ENCODE results near the gene PLXNB2. TPM values are rescaled to one million over a fixed set of nuclear protein-coding genes. Genes with fewer than 3 reads are reported as not detected.

The PLXNB2 gene
- total RNA-seq, 1 donor from 2014 or later = 8.9 TPM

GRCh38 chr22:50236731-50237409 is 70.6 kb downstream of the PLXNB2 start:
- intact Hi-C loops (cut with micrococcal nuclease) = loop anchor here (1.0 kb wide), 1 partner anchor 88 kb away; no protein-coding TSS in a partner anchor

GRCh38 chr22:50233223-50233622 is 74.2 kb downstream of the PLXNB2 start:
- Mint-ChIP-seq H3K4me1 (ENCODE audit: low read depth) (no peaks in the 10 kb centered on the region), H3K36me3 (ENCODE audit: low read depth) (peaks cover 37% of the 10 kb centered on the region), H3K4me3 (no peak overlapping the region), H3K9me3 (peaks cover 7% of the 10 kb centered on the region), H3K27ac (no peak overlapping the region), H3K27me3 (ENCODE audit: insufficient read depth) (no peaks in the 10 kb centered on the region)
- no peak for DNase-seq (ENCODE audit: low spot score)
- intact Hi-C loops (cut with micrococcal nuclease) = no loop called here

More at GRCh38 chr22:50236731-50237409, 70.6 kb downstream of the PLXNB2 start:
- Mint-ChIP-seq H3K4me3 (no peak overlapping the region), H3K27ac (no peak overlapping the region), H3K27me3 (ENCODE audit: insufficient read depth) (no peaks in the 10 kb centered on the region), H3K36me3 (ENCODE audit: low read depth) (peaks cover 33% of the 10 kb centered on the region), H3K4me1 (ENCODE audit: low read depth) (peaks cover 12% of the 10 kb centered on the region), H3K9me3 (peaks cover 7% of the 10 kb centered on the region)
- no peak for DNase-seq (ENCODE audit: low spot score)

GRCh38 chr22:50232481-50233151 is 74.8 kb downstream of the PLXNB2 start:
- intact Hi-C loops (cut with micrococcal nuclease) = no loop called here

GRCh38 chr22:50229370-50229769 is 78.1 kb downstream of the PLXNB2 start:
- intact Hi-C loops (cut with micrococcal nuclease) = no loop called here
- Mint-ChIP-seq H3K27ac (no peak overlapping the region), H3K36me3 (ENCODE audit: low read depth) (peaks cover 20% of the 10 kb centered on the region)

More at GRCh38 chr22:50232481-50233151, 74.8 kb downstream of the PLXNB2 start:
- no peak overlapping the region for H3K27ac Mint-ChIP-seq
- no peaks in the 10 kb centered on the region for H3K27me3 Mint-ChIP-seq (ENCODE audit: insufficient read depth)
- no peak for DNase-seq (ENCODE audit: low spot score)
- no peaks in the 10 kb centered on the region for H3K4me1 Mint-ChIP-seq (ENCODE audit: low read depth)
- H3K9me3 Mint-ChIP-seq = peaks cover 7% of the 10 kb centered on the region
- no peak overlapping the region for H3K4me3 Mint-ChIP-seq
- peaks cover 32% of the 10 kb centered on the region for H3K36me3 Mint-ChIP-seq (ENCODE audit: low read depth)

GRCh38 chr22:50228366-50228765 is 79.1 kb downstream of the PLXNB2 start:
- intact Hi-C loops (cut with micrococcal nuclease) = no loop called here
- H3K9me3 Mint-ChIP-seq = no peaks in the 10 kb centered on the region
- no peak overlapping the region for H3K27ac Mint-ChIP-seq
- H3K4me1 Mint-ChIP-seq (ENCODE audit: low read depth) = no peaks in the 10 kb centered on the region
- H3K4me3 Mint-ChIP-seq = no peak overlapping the region
- H3K27me3 Mint-ChIP-seq (ENCODE audit: insufficient read depth) = no peaks in the 10 kb centered on the region
- no peak for DNase-seq (ENCODE audit: low spot score)
- peaks cover 21% of the 10 kb centered on the region for H3K36me3 Mint-ChIP-seq (ENCODE audit: low read depth)

More at GRCh38 chr22:50229370-50229769, 78.1 kb downstream of the PLXNB2 start:
- no peak overlapping the region for H3K4me3 Mint-ChIP-seq
- no peaks in the 10 kb centered on the region for H3K4me1 Mint-ChIP-seq (ENCODE audit: low read depth)
- no peaks in the 10 kb centered on the region for H3K27me3 Mint-ChIP-seq (ENCODE audit: insufficient read depth)
- H3K9me3 Mint-ChIP-seq = no peaks in the 10 kb centered on the region
- DNase-seq (ENCODE audit: low spot score) = no peak

- Mint-ChIP-seq H3K4me3 (no peak overlapping the region), H3K4me1 (ENCODE audit: low read depth) (no peaks in the 10 kb centered on the region), H3K27me3 (ENCODE audit: insufficient read depth) (no peaks in the 10 kb centered on the region), H3K36me3 (ENCODE audit: low read depth) (peaks cover 26% of the 10 kb centered on the region), H3K9me3 (no peaks in the 10 kb centered on the region), H3K27ac (no peak overlapping the region)
- intact Hi-C loops (cut with micrococcal nuclease) = no loop called here
- no peak for DNase-seq (ENCODE audit: low spot score)
Measured at GRCh38 chr22:50227579-50228215, 79.7 kb downstream of the PLXNB2 start.

- H3K9me3 Mint-ChIP-seq = no peaks in the 10 kb centered on the region
- no peaks in the 10 kb centered on the region for H3K27me3 Mint-ChIP-seq (ENCODE audit: insufficient read depth)
- H3K27ac Mint-ChIP-seq = no peak overlapping the region
- intact Hi-C loops (cut with micrococcal nuclease) = no loop called here
- no peak overlapping the region for H3K4me3 Mint-ChIP-seq
- H3K4me1 Mint-ChIP-seq (ENCODE audit: low read depth) = no peaks in the 10 kb centered on the region
- no peak for DNase-seq (ENCODE audit: low spot score)
- H3K36me3 Mint-ChIP-seq (ENCODE audit: low read depth) = peaks cover 28% of the 10 kb centered on the region
Measured at GRCh38 chr22:50226875-50227165, 80.6 kb downstream of the PLXNB2 start.

- no peaks in the 10 kb centered on the region for H3K27me3 Mint-ChIP-seq (ENCODE audit: insufficient read depth)
- DNase-seq (ENCODE audit: low spot score) = no peak
- H3K36me3 Mint-ChIP-seq (ENCODE audit: low read depth) = peaks cover 28% of the 10 kb centered on the region
- H3K27ac Mint-ChIP-seq = no peak overlapping the region
- H3K9me3 Mint-ChIP-seq = no peaks in the 10 kb centered on the region
- intact Hi-C loops (cut with micrococcal nuclease) = no loop called here
- H3K4me1 Mint-ChIP-seq (ENCODE audit: low read depth) = no peaks in the 10 kb centered on the region
- no peak overlapping the region for H3K4me3 Mint-ChIP-seq
Measured at GRCh38 chr22:50226063-50226874, 81.2 kb downstream of the PLXNB2 start.

GRCh38 chr22:50225200-50225969 is 82.1 kb downstream of the PLXNB2 start:
- H3K27ac Mint-ChIP-seq = no peak overlapping the region
- peaks cover 31% of the 10 kb centered on the region for H3K36me3 Mint-ChIP-seq (ENCODE audit: low read depth)
- no peak for DNase-seq (ENCODE audit: low spot score)
- H3K27me3 Mint-ChIP-seq (ENCODE audit: insufficient read depth) = no peaks in the 10 kb centered on the region
- H3K9me3 Mint-ChIP-seq = no peaks in the 10 kb centered on the region
- no peak overlapping the region for H3K4me3 Mint-ChIP-seq
- H3K4me1 Mint-ChIP-seq (ENCODE audit: low read depth) = no peaks in the 10 kb centered on the region
- intact Hi-C loops (cut with micrococcal nuclease) = no loop called here

Other genes starting within 250 kb of the PLXNB2 start
- not detected in 2 replicates for gene TTLL8, start 249.3 kb downstream of the PLXNB2 start, total RNA-seq
- gene MLC1, start 222.2 kb downstream of the PLXNB2 start, total RNA-seq = not detected in 2 replicates
- not detected in 2 replicates for gene MOV10L1, start 217.6 kb downstream of the PLXNB2 start, total RNA-seq
- gene PANX2, start 136.9 kb downstream of the PLXNB2 start, total RNA-seq = 0.36 and 0.64 TPM in 2 replicates
- 94.1 and 96.8 TPM in 2 replicates for gene TRABD, start 121.7 kb downstream of the PLXNB2 start, total RNA-seq
- 23.7 and 25.9 TPM in 2 replicates for gene SELENOO, start 106.6 kb downstream of the PLXNB2 start, total RNA-seq
- gene TUBGCP6, start 62.6 kb downstream of the PLXNB2 start, total RNA-seq = 52.1 and 54.6 TPM in 2 replicates
- gene HDAC10, start 56.4 kb downstream of the PLXNB2 start, total RNA-seq = 67.4 and 68.1 TPM in 2 replicates
- gene MAPK12, start 46.0 kb downstream of the PLXNB2 start, total RNA-seq = 15.1 and 19.0 TPM in 2 replicates
- gene MAPK11, start 37.3 kb downstream of the PLXNB2 start, total RNA-seq = 24.6 and 28.9 TPM in 2 replicates
- 1.7 and 2.2 TPM in 2 replicates for gene DENND6B, start 19.4 kb upstream of the PLXNB2 start, total RNA-seq
- 46.0 and 48.5 TPM in 2 replicates for gene PPP6R2, start 35.7 kb upstream of the PLXNB2 start, total RNA-seq
- 113 and 116 TPM in 2 replicates for gene SBF1, start 167.4 kb upstream of the PLXNB2 start, total RNA-seq
- gene ADM2, start 173.9 kb upstream of the PLXNB2 start, total RNA-seq = 4.2 and 4.9 TPM in 2 replicates
- gene MIOX, start 179.2 kb upstream of the PLXNB2 start, total RNA-seq = 0.29 TPM in 1 of 2 replicates, not detected in the other
- 79.5 and 81.2 TPM in 2 replicates for gene LMF2, start 200.1 kb upstream of the PLXNB2 start, total RNA-seq
- gene NCAPH2, start 200.6 kb upstream of the PLXNB2 start, total RNA-seq = 133 and 134 TPM in 2 replicates
- 8.7 and 14.8 TPM in 2 replicates for gene SCO2, start 218.0 kb upstream of the PLXNB2 start, total RNA-seq
- 57.2 and 59.9 TPM in 2 replicates for gene TYMP, start 222.4 kb upstream of the PLXNB2 start, total RNA-seq
- gene KLHDC7B, start 238.3 kb upstream of the PLXNB2 start, total RNA-seq = 5.5 TPM in 2 replicates

Data from activated T-helper 1 cell treated with anti-CD3 and anti-CD28 coated beads, Interleukin-12 subunit alpha, Interleukin-12 subunit beta, Interleukin-2, Interleukin-4 antibody, amounts not matched to agents 30 ng/mL and 10 ng/mL and 1 ng/mL, durations not matched to agents 14 hours and 24 hours and 36 hours (primary cell).